Measurements from ENCODE around the gene PRKCE. TPM values are rescaled to one million over a fixed set of nuclear protein-coding genes. Genes with fewer than 3 reads are reported as not detected.

PRKCE gene
- total and polyA plus RNA-seq, 2 of the 8 experiments (the other 6 are each of a cell fraction or from before 2014, with no cell fraction given) = 0.54 to 2.1 TPM

GRCh38 chr2:45700407-45701013 is 49.0 kb downstream of the PRKCE start:
- Histone ChIP-seq H4K8ac (ENCODE audit: extremely low read depth, insufficient read depth, low read length) (no peak overlapping the region), H2BK20ac (ENCODE audit: low read length) (no peak overlapping the region), H3K4me1 (replicated peaks in 1 of 4; ENCODE audit: control insufficient read depth in 3 of 4, insufficient read depth in 4 of 4, low read length in 3 of 4) (no peaks in the 10 kb centered on the region), H3K4ac (replicated peaks; ENCODE audit: insufficient read length, low read depth, low read length) (no peak overlapping the region), H3K9me3 (ENCODE audit: insufficient read depth in 2 of 2, low read depth in 1 of 2, low read length in 1 of 2) (no peaks in the 10 kb centered on the region), H3K14ac (ENCODE audit: insufficient read length) (no peak overlapping the region), H4K20me1 (replicated peaks in 1 of 2; ENCODE audit: control insufficient read depth in 1 of 2, insufficient read depth in 2 of 2, low read length in 2 of 2) (no peaks in the 10 kb centered on the region), H3K79me2 (ENCODE audit: control insufficient read depth in 1 of 2, insufficient read depth in 2 of 2, low read length in 2 of 2) (no peaks in the 10 kb centered on the region), H3K9ac (replicated peaks in 1 of 4; ENCODE audit: extremely low read depth in 1 of 4, low read depth in 3 of 4, low read length in 3 of 4) (no peak overlapping the region), H2AFZ (ENCODE audit: low read length) (no peak overlapping the region), H3K27me3 (replicated peaks in 1 of 4; ENCODE audit: control insufficient read depth in 3 of 4, extremely low read depth in 1 of 4, insufficient read depth in 3 of 4, low read length in 3 of 4) (0 out of 7 replicates have a peak, but pooled peaks cover 0 to 2% (median 0%) of the 10 kb centered on the region in 4 experiments), H2AK5ac (ENCODE audit: low read depth, low read length) (no peak overlapping the region), H3K18ac (ENCODE audit: extremely low read depth, low read length) (no peak overlapping the region), H3K27ac (ENCODE audit: low read depth, low read length) (no peak overlapping the region), H2BK12ac (ENCODE audit: low read depth, low read length) (no peak overlapping the region), H3K4me3 (ENCODE audit: extremely low read depth in 1 of 4, insufficient read depth in 2 of 4, low read depth in 3 of 4, low read length in 4 of 4) (no peak overlapping the region), H2BK5ac (ENCODE audit: low read depth, low read length) (no peak overlapping the region), H3K4me2 (ENCODE audit: insufficient read depth in 1 of 2, low read depth in 2 of 2, low read length in 2 of 2) (no peak overlapping the region), H3K23me2 (ENCODE audit: low read depth, low read length) (no peaks in the 10 kb centered on the region), H3K56ac (replicated peaks; ENCODE audit: insufficient read length, low read depth, low read length) (no peak overlapping the region), H2BK120ac (replicated peaks; ENCODE audit: low read depth, low read length) (no peak overlapping the region), H2BK15ac (ENCODE audit: low read length) (no peak overlapping the region), H3K79me1 (ENCODE audit: low read depth, low read length) (no peaks in the 10 kb centered on the region), H4K5ac (ENCODE audit: insufficient read length, low read depth, low read length) (no peak overlapping the region), H3K36me3 (ENCODE audit: control insufficient read depth in 2 of 4, insufficient read depth in 4 of 4, low read length in 3 of 4) (no peaks in the 10 kb centered on the region), H4K91ac (replicated peaks; ENCODE audit: insufficient read length, low read length) (no peak overlapping the region), H3K23ac (ENCODE audit: insufficient read length) (no peak overlapping the region)
- CTCF ChIA-PET (ENCODE audit: partially characterized antibody) = interaction anchor here (1.0 to 2.2 kb wide), 5 partner anchors 12 to 78 kb away, joined by 3 to 8 read pairs (median 4); no protein-coding TSS in a partner anchor
- DNase-seq (ENCODE audit: low read depth in 1 of 2, low spot score in 2 of 2) (no peak), FAIRE-seq (no peak)
- TF ChIP-seq CTCF (IDR thresholded peaks at IDR 0.05; ENCODE audit: control extremely low read depth in 1 of 3, insufficient read depth in 1 of 3, low read depth in 1 of 3, low read length in 3 of 3) (peak in 2 of 3 experiments; percentile 12 to 26; a peak in 2 of 4 replicates), CHD1 (IDR thresholded peaks at IDR 0.05; ENCODE audit: low read depth, low read length) (no peak), RAD21 (IDR thresholded peaks at IDR 0.05 in 1 of 2, conservative IDR thresholded peaks at IDR 0.05 in 1 of 2; ENCODE audit: low read depth in 2 of 2, low read length in 2 of 2) (peak; percentile 42 to 56)
- POLR2A ChIA-PET (ENCODE audit: partially characterized antibody) = no interaction called here
- WGBS, 2 experiments (ENCODE audit: extremely low coverage in 1 of 2, insufficient coverage in 1 of 2, insufficient read length in 1 of 2, insufficient replicate concordance in 2 of 2, low coverage in 1 of 2, low lambda C conversion rate in 2 of 2, missing lambda C conversion rate in 1 of 2) = 82% methylated on average over 10 of the region's 10 CpGs; no CpG with 5 or more reads in 1 of the 2 experiments
